Testis (tissue), 2 donors: ENCODE measurements around the gene IFNA6.
A peak's percentile ranks its signal among the peaks of the same experiment; 100 is the strongest.

Experiments
- CTCF ChIP-seq, 3 experiments: fragments of 450-650 bp in 2 of 3; fragments of 200-600 bp in 1 of 3; sonication (generic) in 1 of 3; IDR thresholded peaks; one replicate each; pipeline ENCODE4 v1.5.1; 2016 to 2019; ENCODE audit warnings: antibody characterized with exemption in 3 of 3, mild to moderate bottlenecking in 2 of 3, moderate library complexity in 1 of 3
- POLR2A ChIP-seq: fragments of 450-650 bp; IDR thresholded peaks from one replicate; pipeline ENCODE4 v1.6.1; 2017; ENCODE audit warnings: antibody characterized with exemption, mild to moderate bottlenecking, moderate library complexity

- TF ChIP-seq POLR2A (no peak), CTCF (IDR thresholded peaks at IDR 0.05) (peak; percentile 26 to 65 (median 40))
Measured at GRCh38 chr9:21326526-21327139, 24.1 kb downstream of the IFNA6 start.
